CD4-positive, alpha-beta memory T cell (primary cell): ENCODE results near the gene AFAP1. TPM values are rescaled to one million over a fixed set of nuclear protein-coding genes. Genes with fewer than 3 reads are reported as not detected.

ENCODE experiments used
- CTCF ChIA-PET: fragments of 350-600 bp; sonication (Branson Sonifier 250); formaldehyde crosslinking; loops from one replicate; lab custom pipeline; 2021; ENCODE audit warnings: inconsistent platforms; ENCODE audit not compliant: partially characterized antibody; lab: Charles Lee
- POLR2A ChIA-PET: fragments of 350-600 bp; sonication (Branson Sonifier 250); formaldehyde crosslinking; loops from one replicate; lab custom pipeline; 2021; ENCODE audit not compliant: partially characterized antibody; lab: Charles Lee
- DNase-seq, 5 donors: peaks; one replicate each; pipeline versions ENCODE4 v3.0.0 to v3.0.0-alpha.2; 2020 to 2022; ENCODE audit warnings: mixed read lengths in 1 of 5
- H3K27ac ChIP-seq: one replicate; pipeline ENCODE4 v1.7.0; 2013; ENCODE audit warnings: low read depth, low read length
- H3K27me3 ChIP-seq: 2 replicates; pipeline ENCODE4 v1.7.0; 2013; ENCODE audit warnings: mild to moderate bottlenecking, low read length, moderate library complexity; ENCODE audit not compliant: insufficient read depth
- H3K36me3 ChIP-seq: 2 replicates; pipeline ENCODE4 v1.7.0; 2013; ENCODE audit warnings: mild to moderate bottlenecking, low read length, moderate library complexity; ENCODE audit not compliant: insufficient read depth
- H3K4me1 ChIP-seq: 2 replicates; pipeline ENCODE4 v1.7.0; 2013; ENCODE audit warnings: mild to moderate bottlenecking, low read length, moderate library complexity; ENCODE audit not compliant: insufficient read depth
- H3K4me3 ChIP-seq, 2 donors: one replicate each; pipeline ENCODE4 v1.7.0; 2013; ENCODE audit warnings: low read length in 2 of 2, mild to moderate bottlenecking in 1 of 2
- H3K9me3 ChIP-seq, 2 donors: one replicate each; pipeline ENCODE4 v1.7.0; 2013; ENCODE audit warnings: low read length in 2 of 2, control low read depth in 1 of 2; ENCODE audit not compliant: control insufficient read depth in 1 of 2
- H3K27ac Mint-ChIP-seq, 7 donors: one replicate each; pipeline ENCODE4 v1.8.0; 2020 to 2021; ENCODE audit warnings: mixed read lengths in 7 of 7, mild to moderate bottlenecking in 6 of 7, inconsistent platforms in 3 of 7, moderate library complexity in 3 of 7
- H3K27me3 Mint-ChIP-seq, 2 donors: one replicate each; pipeline ENCODE4 v1.8.0; 2020 to 2021; ENCODE audit warnings: mixed read lengths in 2 of 2
- H3K36me3 Mint-ChIP-seq, 2 donors: one replicate each; pipeline ENCODE4 v1.8.0; 2020 to 2021; ENCODE audit warnings: mixed read lengths in 2 of 2, inconsistent platforms in 1 of 2, mild to moderate bottlenecking in 1 of 2
- H3K4me1 Mint-ChIP-seq, 4 donors: one replicate each; pipeline ENCODE4 v1.8.0; 2020 to 2021; ENCODE audit warnings: mixed read lengths in 4 of 4, mild to moderate bottlenecking in 1 of 4
- H3K4me3 Mint-ChIP-seq, 8 donors: one replicate each; pipeline ENCODE4 v1.8.0; 2020 to 2021; ENCODE audit warnings: mixed read lengths in 8 of 8, mild to moderate bottlenecking in 7 of 8, moderate library complexity in 6 of 8, inconsistent platforms in 3 of 8
- H3K9me3 Mint-ChIP-seq, 8 donors: one replicate each; pipeline ENCODE4 v1.8.0; 2020 to 2021; ENCODE audit warnings: mixed read lengths in 8 of 8, mild to moderate bottlenecking in 5 of 8, inconsistent platforms in 3 of 8, moderate library complexity in 1 of 8
- intact Hi-C: fragments of 100-400 bp; cut with micrococcal nuclease; formaldehyde crosslinking; loops from one replicate; pipeline ENCODE4 v1.15.1; 2023
- polyA plus RNA-seq, 2 donors: library from polyadenylated mRNA; unstranded; fragments of 300-500 nt; fragmentation: Illumina TruSeq; gene quantifications; one replicate each; pipeline ENCODE4 v1.2.3, GENCODE V29; 2021
- total RNA-seq, 2 experiments: library from RNA; stranded (reverse); gene quantifications; one replicate each; pipeline ENCODE4 v1.2.3, GENCODE V29; 2021

The AFAP1 gene
- total and polyA plus RNA-seq, 4 experiments from 2014 or later, result 0.95 to 21.8 (median 12.6) TPM

DNA sequence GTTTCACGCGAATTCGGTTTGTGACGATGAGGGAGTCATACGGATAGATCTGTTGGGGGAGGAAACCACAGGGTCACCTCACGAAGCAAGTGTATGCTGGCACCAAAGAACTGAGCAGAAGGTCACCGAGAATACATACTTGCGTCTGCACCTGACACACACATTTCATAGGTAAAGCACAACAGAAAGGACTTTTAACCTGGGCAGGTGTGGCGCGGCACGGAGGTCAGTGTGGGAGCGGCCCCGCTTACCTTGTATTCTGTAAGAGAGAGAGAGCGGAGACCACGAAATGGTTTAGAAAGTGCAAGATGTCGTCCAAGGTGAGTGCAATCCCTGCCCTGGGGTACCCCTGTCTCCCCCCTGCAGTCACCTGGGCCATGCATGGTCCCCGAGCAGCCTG lies 43.6 kb upstream of the AFAP1 start:
- H3K27ac ChIP-seq, result no peak overlapping the region
- Mint-ChIP-seq H3K4me3 (no peak overlapping the region), H3K27me3 (no peaks in the 10 kb centered on the region), H3K9me3 (no peaks in the 10 kb centered on the region), H3K4me1 (peaks cover 2 to 13% (median 6%) of the 10 kb centered on the region in 4 donors), H3K27ac (no peak overlapping the region), H3K36me3 (no peaks in the 10 kb centered on the region)
- no peak for DNase-seq
- H3K27me3 ChIP-seq, result no peaks in the 10 kb centered on the region
- no peak overlapping the region for H3K4me3 ChIP-seq
- no peaks in the 10 kb centered on the region for H3K9me3 ChIP-seq
- H3K36me3 ChIP-seq, result no peaks in the 10 kb centered on the region
- peaks cover 5% of the 10 kb centered on the region for H3K4me1 ChIP-seq
- intact Hi-C loops, result no loop called here
- ChIA-PET POLR2A (no interaction called here), CTCF (interaction anchor here (0.8 to 8.5 kb wide), 2 partner anchors 180 to 181 kb away, joined by 5 to 188 read pairs; no protein-coding TSS in a partner anchor)

DNA sequence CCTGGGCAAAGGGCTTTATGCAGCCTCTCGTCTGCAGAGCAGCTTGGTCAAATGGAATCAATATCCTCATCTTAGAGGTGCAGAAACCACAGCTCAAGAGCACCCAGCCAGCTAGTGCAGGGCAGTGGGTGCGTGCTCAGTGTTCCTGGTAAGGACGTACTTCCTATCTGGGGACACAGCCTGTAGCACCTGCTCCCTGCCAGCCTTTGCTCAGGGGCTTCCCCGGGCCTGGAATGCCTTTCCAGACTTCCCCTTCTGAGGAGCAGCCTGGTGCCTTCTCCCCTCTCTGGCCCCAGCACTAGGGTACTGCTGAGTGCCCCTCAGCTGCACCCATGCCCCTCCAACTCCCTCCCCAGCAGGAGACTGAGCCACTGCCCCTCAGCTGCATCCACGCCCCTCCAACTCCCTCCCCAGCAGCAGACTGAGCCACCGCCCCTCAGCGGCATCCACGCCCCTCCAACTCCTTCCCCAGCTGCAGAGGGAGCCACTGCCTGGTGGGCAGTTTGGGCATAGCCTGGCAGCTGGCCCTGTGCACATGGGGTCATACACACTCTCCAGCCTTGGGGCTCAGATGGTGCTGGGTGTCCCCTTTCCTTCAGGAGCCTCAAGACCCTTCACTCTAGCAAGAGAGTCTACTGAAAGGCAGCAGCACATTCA lies 42.2 kb upstream of the AFAP1 start:
- no peaks in the 10 kb centered on the region for H3K27me3 ChIP-seq
- CTCF ChIA-PET, result interaction anchor here (1.8 kb wide), 1 partner anchor 178 kb away, joined by 7 read pairs; no protein-coding TSS in a partner anchor
- no peaks in the 10 kb centered on the region for H3K9me3 Mint-ChIP-seq
- H3K27ac ChIP-seq, result no peak overlapping the region
- no peak overlapping the region for H3K4me3 Mint-ChIP-seq
- DNase-seq, result no peak
- H3K4me3 ChIP-seq, result no peak overlapping the region
- POLR2A ChIA-PET, result no interaction called here
- no peaks in the 10 kb centered on the region for H3K36me3 ChIP-seq
- H3K27ac Mint-ChIP-seq, result no peak overlapping the region
- H3K4me1 ChIP-seq, result peaks cover 5% of the 10 kb centered on the region
- no peaks in the 10 kb centered on the region for H3K9me3 ChIP-seq
- no peaks in the 10 kb centered on the region for H3K36me3 Mint-ChIP-seq
- no peaks in the 10 kb centered on the region for H3K27me3 Mint-ChIP-seq
- H3K4me1 Mint-ChIP-seq, result peaks cover 2 to 13% (median 6%) of the 10 kb centered on the region in 4 donors
- intact Hi-C loops, result no loop called here

GRCh38 chr4:7980036-7980435 lies 40.4 kb upstream of the AFAP1 start:
- DNase-seq, result no peak
- Mint-ChIP-seq H3K36me3 (no peaks in the 10 kb centered on the region), H3K4me3 (no peak overlapping the region), H3K27ac (no peak overlapping the region), H3K9me3 (no peaks in the 10 kb centered on the region), H3K27me3 (no peaks in the 10 kb centered on the region), H3K4me1 (peaks cover 4 to 13% (median 6%) of the 10 kb centered on the region in 4 donors)
- POLR2A ChIA-PET, result no interaction called here
- H3K36me3 ChIP-seq, result no peaks in the 10 kb centered on the region
- CTCF ChIA-PET, result interaction anchor here (1.8 kb wide), 1 partner anchor 176 kb away, joined by 7 read pairs; no protein-coding TSS in a partner anchor
- no peak overlapping the region for H3K4me3 ChIP-seq
- H3K27me3 ChIP-seq, result no peaks in the 10 kb centered on the region
- H3K9me3 ChIP-seq, result no peaks in the 10 kb centered on the region
- no peaks in the 10 kb centered on the region for H3K4me1 ChIP-seq
- intact Hi-C loops, result no loop called here
- no peak overlapping the region for H3K27ac ChIP-seq

GRCh38 chr4:7979652-7979968 lies 39.9 kb upstream of the AFAP1 start:
- Mint-ChIP-seq H3K36me3 (no peaks in the 10 kb centered on the region), H3K9me3 (no peaks in the 10 kb centered on the region), H3K4me1 (peaks cover 4 to 13% (median 6%) of the 10 kb centered on the region in 4 donors), H3K4me3 (no peak overlapping the region), H3K27me3 (no peaks in the 10 kb centered on the region), H3K27ac (peak overlapping the region in 1 of 7 donors; percentile 76)
- no peaks in the 10 kb centered on the region for H3K9me3 ChIP-seq
- DNase-seq, result no peak
- H3K4me1 ChIP-seq, result no peaks in the 10 kb centered on the region
- CTCF ChIA-PET, result interaction anchor here (0.7 to 1.3 kb wide), 2 partner anchors 176 to 178 kb away, joined by 4 read pairs; no protein-coding TSS in a partner anchor
- H3K27ac ChIP-seq, result no peak overlapping the region
- intact Hi-C loops, result no loop called here
- H3K36me3 ChIP-seq, result no peaks in the 10 kb centered on the region
- H3K27me3 ChIP-seq, result no peaks in the 10 kb centered on the region
- POLR2A ChIA-PET, result no interaction called here
- H3K4me3 ChIP-seq, result no peak overlapping the region

DNA sequence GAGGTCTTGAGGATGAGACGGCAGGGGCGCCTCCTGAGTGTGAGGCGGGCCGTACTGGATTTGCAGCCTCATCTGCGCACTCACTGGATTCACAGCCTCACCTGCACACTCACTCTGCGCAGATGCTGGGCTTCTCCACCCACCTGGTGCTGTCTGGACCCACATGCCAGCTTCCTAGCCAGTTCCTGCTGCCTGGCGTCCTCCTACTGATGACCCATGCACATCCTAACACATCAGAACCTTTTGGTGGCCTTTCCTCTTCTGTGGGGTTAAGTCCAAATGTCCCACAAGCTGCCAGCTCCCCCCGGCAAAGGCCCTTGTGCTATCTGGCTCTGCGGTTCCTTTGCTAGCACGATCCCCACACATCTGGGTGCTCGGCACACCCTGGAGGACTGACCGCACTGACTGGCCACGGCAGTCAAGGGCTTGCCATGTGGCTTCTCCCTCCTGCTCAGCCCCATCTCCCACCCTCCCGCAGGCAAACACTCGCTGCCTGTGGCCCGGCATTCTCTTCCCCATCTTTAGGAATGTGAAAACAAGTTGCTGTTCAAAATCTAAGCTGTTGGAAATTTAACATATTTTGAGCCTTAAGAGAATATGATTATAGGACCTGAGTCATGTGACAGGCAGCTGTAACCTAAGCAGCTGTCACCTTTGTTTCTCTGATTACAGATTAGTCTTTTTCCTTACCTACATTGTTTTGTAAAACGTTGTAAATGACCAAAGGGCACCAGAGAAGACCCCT lies 39.4 kb upstream of the AFAP1 start:
- Histone ChIP-seq H3K27me3 (no peaks in the 10 kb centered on the region), H3K36me3 (no peaks in the 10 kb centered on the region), H3K4me1 (no peaks in the 10 kb centered on the region), H3K4me3 (no peak overlapping the region), H3K9me3 (no peaks in the 10 kb centered on the region), H3K27ac (no peak overlapping the region)
- peak overlapping the region in 1 of 7 donors; percentile 76 for H3K27ac Mint-ChIP-seq
- no peak overlapping the region for H3K4me3 Mint-ChIP-seq
- peaks cover 4 to 13% (median 7%) of the 10 kb centered on the region in 4 donors for H3K4me1 Mint-ChIP-seq
- DNase-seq, result no peak
- H3K9me3 Mint-ChIP-seq, result no peaks in the 10 kb centered on the region
- H3K27me3 Mint-ChIP-seq, result no peaks in the 10 kb centered on the region
- H3K36me3 Mint-ChIP-seq, result no peaks in the 10 kb centered on the region
- intact Hi-C loops, result no loop called here
- ChIA-PET CTCF (interaction anchor here (0.7 to 1.3 kb wide), 2 partner anchors 175 to 178 kb away, joined by 4 read pairs; no protein-coding TSS in a partner anchor), POLR2A (interaction anchor here (1.0 kb wide), 1 partner anchor 41 kb away, joined by 3 read pairs; no protein-coding TSS in a partner anchor)

- Histone ChIP-seq H3K27me3 (no peaks in the 10 kb centered on the region), H3K4me3 (no peak overlapping the region), H3K36me3 (no peaks in the 10 kb centered on the region), H3K4me1 (peaks cover 1% of the 10 kb centered on the region), H3K9me3 (no peaks in the 10 kb centered on the region), H3K27ac (no peak overlapping the region)
- H3K27me3 Mint-ChIP-seq, result no peaks in the 10 kb centered on the region
- no peak for DNase-seq
- ChIA-PET CTCF (interaction anchor here (1.3 kb wide), 1 partner anchor 174 kb away, joined by 4 read pairs; no protein-coding TSS in a partner anchor), POLR2A (interaction anchor here (1.0 to 1.2 kb wide), 2 partner anchors 10 to 40 kb away, joined by 3 to 5 read pairs; no protein-coding TSS in a partner anchor)
- peak overlapping the region in 1 of 7 donors; percentile 64 for H3K27ac Mint-ChIP-seq
- no peak overlapping the region for H3K4me3 Mint-ChIP-seq
- no peaks in the 10 kb centered on the region for H3K36me3 Mint-ChIP-seq
- no peaks in the 10 kb centered on the region for H3K9me3 Mint-ChIP-seq
- H3K4me1 Mint-ChIP-seq, result peaks cover 8 to 17% (median 10%) of the 10 kb centered on the region in 4 donors
- intact Hi-C loops, result no loop called here
These were observed 38.8 kb upstream of the AFAP1 start for GRCh38 chr4:7978489-7978888.

DNA sequence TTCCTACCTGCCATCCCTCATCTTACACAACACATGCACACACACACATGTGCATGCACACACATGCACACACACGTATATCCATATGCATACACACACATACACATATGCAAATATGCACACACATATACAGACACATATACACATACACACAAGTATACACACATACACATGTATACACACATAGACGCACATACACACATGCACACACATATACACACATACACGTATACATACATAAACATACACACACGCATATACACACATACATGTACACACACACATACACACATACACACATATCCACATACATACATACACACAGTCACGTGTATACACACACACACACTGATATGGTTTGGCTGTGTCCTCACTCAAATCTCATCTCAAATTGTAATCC lies 37.0 kb upstream of the AFAP1 start:
- no peaks in the 10 kb centered on the region for H3K36me3 ChIP-seq
- H3K4me1 Mint-ChIP-seq, result peaks cover 14 to 33% (median 24%) of the 10 kb centered on the region in 4 donors
- H3K27me3 ChIP-seq, result no peaks in the 10 kb centered on the region
- intact Hi-C loops, result no loop called here
- H3K9me3 Mint-ChIP-seq, result no peaks in the 10 kb centered on the region
- CTCF ChIA-PET, result no interaction called here
- no peak overlapping the region for H3K27ac ChIP-seq
- H3K27me3 Mint-ChIP-seq, result no peaks in the 10 kb centered on the region
- POLR2A ChIA-PET, result no interaction called here
- H3K4me3 Mint-ChIP-seq, result no peak overlapping the region
- peaks cover 20% of the 10 kb centered on the region for H3K4me1 ChIP-seq
- no peak overlapping the region for H3K4me3 ChIP-seq
- DNase-seq, result no peak
- H3K9me3 ChIP-seq, result no peaks in the 10 kb centered on the region
- peak overlapping the region in 3 of 7 donors; percentile 48 to 72 (median 49) for H3K27ac Mint-ChIP-seq
- H3K36me3 Mint-ChIP-seq, result peaks cover 0 to 5% of the 10 kb centered on the region in 2 donors
